H1 (cell line): ENCODE results near the gene COL12A1. TPM values are rescaled to one million over a fixed set of nuclear protein-coding genes. Genes with fewer than 3 reads are reported as not detected.

Experiments
- CTCF ChIA-PET: fragments of 300-600 bp; sonication (Branson Sonifier 250); formaldehyde crosslinking; loops from one replicate; lab custom pipeline; 2021; ENCODE audit not compliant: partially characterized antibody; lab: Charles Lee
- POLR2A ChIA-PET: fragments of 300-600 bp; sonication (Branson Sonifier 250); formaldehyde crosslinking; loops from one replicate; lab custom pipeline; 2021; ENCODE audit warnings: inconsistent platforms; ENCODE audit not compliant: partially characterized antibody; lab: Charles Lee
- DNase-seq, 2 experiments: peaks; one replicate each; pipeline versions ENCODE4 v3.0.0 to v3.0.0-alpha.2; 2010 to 2022; ENCODE audit warnings: low spot score in 2 of 2, low read depth in 1 of 2, mixed read lengths in 1 of 2
- FAIRE-seq: peaks from 2 replicates; lab custom pipeline; 2011; peaks lifted over from hg19 to GRCh38; lab: Jason Lieb, UNC
- H2AFZ ChIP-seq: 2 replicates; pipeline ENCODE4 v1.8.1; 2012; ENCODE audit warnings: low read length, inconsistent platforms
- H2AK5ac ChIP-seq: 2 replicates; pipeline ENCODE4 v1.6.1; 2013; ENCODE audit warnings: low read depth, low read length
- H2BK120ac ChIP-seq: replicated peaks from 2 replicates; pipeline ENCODE3; 2013; ENCODE audit warnings: low read depth, low read length, inconsistent platforms
- H2BK12ac ChIP-seq: 2 replicates; pipeline ENCODE4 v1.6.1; 2013; ENCODE audit warnings: low read depth, low read length
- H2BK15ac ChIP-seq: 2 replicates; pipeline ENCODE4 v1.6.1; 2013; ENCODE audit warnings: low read length
- H2BK20ac ChIP-seq: 2 replicates; pipeline ENCODE4 v1.6.1; 2013; ENCODE audit warnings: low read length
- H2BK5ac ChIP-seq: 2 replicates; pipeline ENCODE4 v1.6.1; 2013; ENCODE audit warnings: low read depth, low read length
- H3K14ac ChIP-seq: 2 replicates; pipeline ENCODE4 v1.6.1; 2013; ENCODE audit warnings: inconsistent platforms; ENCODE audit not compliant: insufficient read length
- H3K18ac ChIP-seq: 2 replicates; pipeline ENCODE4 v1.6.1; 2013; ENCODE audit warnings: low read length; ENCODE audit errors: extremely low read depth
- H3K23ac ChIP-seq: 2 replicates; pipeline ENCODE4 v1.6.1; 2013; ENCODE audit warnings: inconsistent platforms; ENCODE audit not compliant: insufficient read length
- H3K23me2 ChIP-seq: 2 replicates; pipeline ENCODE4 v1.6.1; 2013; ENCODE audit warnings: low read depth, low read length
- H3K27ac ChIP-seq: 2 replicates; pipeline ENCODE4 v1.6.1; 2011; ENCODE audit warnings: low read depth, low read length, inconsistent platforms
- H3K27me3 ChIP-seq, 4 experiments: replicated peaks in 1 of 4; 1 replicate in 1 of 4; 2 replicates in 3 of 4; pipeline versions ENCODE4 v1.6.1 to v1.8.1; 2011 to 2013; ENCODE audit warnings: low read length in 3 of 4, mild to moderate bottlenecking in 3 of 4, inconsistent platforms in 2 of 4, mixed read lengths in 2 of 4, moderate library complexity in 1 of 4; ENCODE audit not compliant: control insufficient read depth in 3 of 4, insufficient read depth in 3 of 4; ENCODE audit errors: extremely low read depth in 1 of 4
- H3K36me3 ChIP-seq, 4 experiments: 2 replicates each; pipeline versions ENCODE4 v1.6.1 to v1.8.1; 2011 to 2013; ENCODE audit warnings: mild to moderate bottlenecking in 4 of 4, low read length in 3 of 4, moderate library complexity in 2 of 4, control low read depth in 1 of 4, inconsistent platforms in 1 of 4; ENCODE audit not compliant: insufficient read depth in 4 of 4, control insufficient read depth in 2 of 4
- H3K4ac ChIP-seq: replicated peaks from 2 replicates; pipeline ENCODE3; 2013; ENCODE audit warnings: low read length, low read depth, mixed read lengths, inconsistent platforms; ENCODE audit not compliant: insufficient read length
- H3K4me1 ChIP-seq, 4 experiments: replicated peaks in 1 of 4; 1 replicate in 1 of 4; 2 replicates in 3 of 4; pipeline versions ENCODE4 v1.6.1 to v1.8.1; 2011 to 2013; ENCODE audit warnings: low read length in 3 of 4, inconsistent platforms in 2 of 4, mixed read lengths in 1 of 4; ENCODE audit not compliant: insufficient read depth in 4 of 4, control insufficient read depth in 3 of 4
- H3K4me2 ChIP-seq, 2 experiments: 2 replicates each; pipeline versions ENCODE4 v1.6.1 to v1.8.1; 2011 to 2013; ENCODE audit warnings: low read depth in 2 of 2, low read length in 2 of 2, control low read depth in 1 of 2, inconsistent platforms in 1 of 2, mild to moderate bottlenecking in 1 of 2; ENCODE audit not compliant: insufficient read depth in 1 of 2
- H3K4me3 ChIP-seq, 4 experiments: fragments of 200-600, 300-600 bp in 1 of 4; sonication (generic), shearing (Covaris generic), sonication (Bioruptor Twin) in 1 of 4; 2 replicates each; pipeline versions ENCODE4 v1.5.1 to v1.8.1; 2011 to 2016; ENCODE audit warnings: low read length in 4 of 4, low read depth in 3 of 4, control low read depth in 2 of 4, inconsistent platforms in 2 of 4, mild to moderate bottlenecking in 2 of 4, mixed read lengths in 1 of 4, moderate library complexity in 1 of 4; ENCODE audit not compliant: insufficient read depth in 2 of 4; ENCODE audit errors: extremely low read depth in 1 of 4
- H3K56ac ChIP-seq: replicated peaks from 2 replicates; pipeline ENCODE3; 2013; ENCODE audit warnings: low read depth, mild to moderate bottlenecking, mixed read lengths, low read length, inconsistent platforms; ENCODE audit not compliant: insufficient read length
- H3K79me1 ChIP-seq: 2 replicates; pipeline ENCODE4 v1.6.1; 2013; ENCODE audit warnings: low read depth, low read length, control low read depth
- H3K79me2 ChIP-seq, 2 experiments: 2 replicates each; pipeline versions ENCODE4 v1.6.1 to v1.8.1; 2012 to 2013; ENCODE audit warnings: low read length in 2 of 2, mild to moderate bottlenecking in 2 of 2, inconsistent platforms in 1 of 2; ENCODE audit not compliant: insufficient read depth in 2 of 2, control insufficient read depth in 1 of 2
- H3K9ac ChIP-seq, 4 experiments: replicated peaks in 1 of 4; 1 replicate in 1 of 4; 2 replicates in 3 of 4; pipeline versions ENCODE4 v1.6.1 to v1.8.1; 2011 to 2013; ENCODE audit warnings: low read depth in 3 of 4, low read length in 3 of 4, control low read depth in 2 of 4, mild to moderate bottlenecking in 2 of 4, moderate library complexity in 2 of 4, inconsistent platforms in 1 of 4; ENCODE audit errors: extremely low read depth in 1 of 4
- H3K9me3 ChIP-seq, 2 experiments: 2 replicates each; pipeline versions ENCODE4 v1.6.1 to v1.8.1; 2012 to 2013; ENCODE audit warnings: mild to moderate bottlenecking in 2 of 2, moderate library complexity in 2 of 2, control low read depth in 1 of 2, inconsistent platforms in 1 of 2, low read depth in 1 of 2, low read length in 1 of 2, mixed read lengths in 1 of 2; ENCODE audit not compliant: insufficient read depth in 2 of 2
- H4K20me1 ChIP-seq, 2 experiments: replicated peaks in 1 of 2; 2 replicates each; pipeline versions ENCODE3 to v1.8.1; 2011 to 2013; ENCODE audit warnings: inconsistent platforms in 2 of 2, low read length in 2 of 2, mild to moderate bottlenecking in 1 of 2; ENCODE audit not compliant: insufficient read depth in 2 of 2, control insufficient read depth in 1 of 2
- H4K5ac ChIP-seq: 2 replicates; pipeline ENCODE4 v1.6.1; 2013; ENCODE audit warnings: low read length, low read depth, mixed read lengths, inconsistent platforms; ENCODE audit not compliant: insufficient read length
- H4K8ac ChIP-seq: 2 replicates; pipeline ENCODE4 v1.8.0; 2013; ENCODE audit warnings: mild to moderate bottlenecking, moderate library complexity, low read length, inconsistent platforms; ENCODE audit not compliant: insufficient read depth; ENCODE audit errors: extremely low read depth
- H4K91ac ChIP-seq: replicated peaks from 2 replicates; pipeline ENCODE3; 2013; ENCODE audit warnings: low read length, mixed read lengths, inconsistent platforms; ENCODE audit not compliant: insufficient read length
- ATF3 ChIP-seq: IDR thresholded peaks from 2 replicates; pipeline ENCODE4 v1.6.1; 2011; ENCODE audit warnings: low read depth, mild to moderate bottlenecking, low read length; ENCODE audit not compliant: insufficient read depth
- CHD2 ChIP-seq: IDR thresholded peaks from 2 replicates; pipeline ENCODE4 v1.6.1; 2012; ENCODE audit warnings: low read length, improper control_type of control experiment
- GABPA ChIP-seq: IDR thresholded peaks from 2 replicates; pipeline ENCODE4 v1.6.1; 2011; ENCODE audit warnings: mild to moderate bottlenecking, low read length, moderate library complexity, borderline replicate concordance; ENCODE audit not compliant: insufficient read depth
- HDAC2 ChIP-seq, 2 experiments: fragments of 300-600 bp in 1 of 2; sonication (generic) in 1 of 2; IDR thresholded peaks; 2 replicates each; pipeline ENCODE4 v1.6.1; 2011 to 2012; ENCODE audit warnings: low read depth in 2 of 2, low read length in 2 of 2, mild to moderate bottlenecking in 2 of 2, moderate library complexity in 2 of 2, borderline replicate concordance in 1 of 2, inconsistent platforms in 1 of 2
- JUN ChIP-seq: IDR thresholded peaks from 2 replicates; pipeline ENCODE4 v1.6.1; 2011; ENCODE audit warnings: low read depth, mild to moderate bottlenecking, improper control_type of control experiment, low read length
- SAP30 ChIP-seq: fragments of 300-600 bp; sonication (generic); IDR thresholded peaks from 2 replicates; pipeline ENCODE4 v1.7.1; 2012; ENCODE audit warnings: low read length, moderate library complexity, mild to moderate bottlenecking, inconsistent platforms; ENCODE audit not compliant: insufficient read depth, insufficient replicate concordance
- SP2 ChIP-seq: IDR thresholded peaks from 2 replicates; pipeline ENCODE4 v1.6.1; 2012; ENCODE audit warnings: mild to moderate bottlenecking, low read length, inconsistent platforms
- SRF ChIP-seq: IDR thresholded peaks from 2 replicates; pipeline ENCODE4 v1.6.1; 2011; ENCODE audit warnings: mild to moderate bottlenecking, low read depth, low read length, moderate library complexity
- TAF7 ChIP-seq: optimal IDR thresholded peaks from 2 replicates; pipeline ENCODE3; 2011; ENCODE audit warnings: low read depth, mild to moderate bottlenecking, inconsistent platforms, low read length, moderate library complexity, borderline replicate concordance
- TBP ChIP-seq: IDR thresholded peaks from 2 replicates; pipeline ENCODE4 v1.6.1; 2011; ENCODE audit warnings: low read depth, low read length, improper control_type of control experiment
- YY1 ChIP-seq: IDR thresholded peaks from 2 replicates; pipeline ENCODE4 v1.6.1; 2011; ENCODE audit warnings: low read depth, mild to moderate bottlenecking, low read length
- ZNF274 ChIP-seq: IDR thresholded peaks from 2 replicates; pipeline ENCODE4 v1.7.0; 2012; ENCODE audit warnings: low read length, borderline replicate concordance; ENCODE audit errors: extremely low read depth
- WGBS, 2 experiments: shearing (Covaris generic) in 1 of 2; methylation state at CpG; one replicate each; pipeline versions ENCODE4 v1.1.6 to v1.1.7; 2013 to 2015; ENCODE audit warnings: low lambda C conversion rate in 2 of 2, mixed read lengths in 2 of 2, inconsistent platforms in 1 of 2, low coverage in 1 of 2, missing lambda C conversion rate in 1 of 2; ENCODE audit not compliant: insufficient replicate concordance in 2 of 2, insufficient coverage in 1 of 2, insufficient read length in 1 of 2; ENCODE audit errors: extremely low coverage in 1 of 2, missing lambda C conversion rate in 1 of 2; 5-methylcytosine and 5-hydroxymethylcytosine counted together
- polyA plus RNA-seq, 7 experiments: library from polyadenylated mRNA; depleted of rRNA in 3 of 7; stranded (reverse) in 5 of 7; unstranded in 2 of 7; fragments of >200 nt in 5 of 7; fragments of 200-250 nt in 2 of 7; gene quantifications; 1 replicate in 5 of 7; 2 replicates in 1 of 7; 4 replicates in 1 of 7; pipeline versions ENCODE4 v1.2.1 to v1.2.3, GENCODE V29; 2011 to 2013; ENCODE audit warnings: missing spikeins in 2 of 7, mixed read lengths in 2 of 7
- total RNA-seq: library from RNA; stranded (reverse); fragmentation: NEBNext Ultra II Directional; extraction: Animal tissue kit (Norgen Biotek cat#: 25700); gene quantifications from 2 replicates; pipeline ENCODE4 v1.2.1, GENCODE V29; 2021

The COL12A1 gene
- total and polyA plus RNA-seq, 2 of the 8 experiments (the other 6 are each of a cell fraction or from before 2014, with no cell fraction given): 1.4 to 4.7 TPM

GRCh38 chr6:75135876-75136275 lies 70.0 kb downstream of the COL12A1 start:
- no peak overlapping the region for H2BK5ac ChIP-seq
- peaks cover 0 to 1% (median 0%) of the 10 kb centered on the region in 4 experiments; a peak in 1 of 7 replicates for H3K27me3 ChIP-seq
- no peak overlapping the region for H3K23ac ChIP-seq
- no peak overlapping the region for H3K14ac ChIP-seq
- H4K8ac ChIP-seq: no peak overlapping the region
- no peaks in the 10 kb centered on the region for H4K20me1 ChIP-seq
- no peaks in the 10 kb centered on the region for H3K4me1 ChIP-seq
- CTCF ChIA-PET: interaction anchor here (0.5 to 1.9 kb wide), 4 partner anchors 70 to 698 kb away, joined by 3 to 8 read pairs (median 4); partner anchors contain the start of gene COL12A1
- H2AK5ac ChIP-seq: no peak overlapping the region
- WGBS, 2 experiments: 92% methylated on average over 3 of the region's 3 CpGs; no CpG with 5 or more reads in 1 of the 2 experiments
- H3K79me2 ChIP-seq: no peaks in the 10 kb centered on the region
- H3K4me3 ChIP-seq: no peak overlapping the region
- no peak overlapping the region for H3K9ac ChIP-seq
- DNase-seq (no peak), FAIRE-seq (no peak)
- no peak overlapping the region for H2BK12ac ChIP-seq
- H4K91ac ChIP-seq: no peak overlapping the region
- H3K4me2 ChIP-seq: no peak overlapping the region
- H2AFZ ChIP-seq: no peak overlapping the region
- no peak overlapping the region for H3K56ac ChIP-seq
- no peaks in the 10 kb centered on the region for H3K9me3 ChIP-seq
- no peak overlapping the region for H3K27ac ChIP-seq
- no peaks in the 10 kb centered on the region for H3K36me3 ChIP-seq
- H3K23me2 ChIP-seq: no peaks in the 10 kb centered on the region
- no peak overlapping the region for H3K18ac ChIP-seq
- POLR2A ChIA-PET: no interaction called here
- no peak overlapping the region for H4K5ac ChIP-seq
- H3K79me1 ChIP-seq: no peaks in the 10 kb centered on the region
- TF ChIP-seq TAF7 (no peak), HDAC2 (IDR thresholded peaks at IDR 0.05; ENCODE audit: borderline replicate concordance in 1 of 2, low read depth in 2 of 2, low read length in 2 of 2) (no peak), GABPA (no peak), YY1 (no peak), CHD2 (no peak), SRF (no peak), SP2 (no peak), ATF3 (no peak), SAP30 (no peak), JUN (no peak), ZNF274 (no peak), TBP (no peak)
- H2BK15ac ChIP-seq: no peak overlapping the region
- H3K4ac ChIP-seq: no peak overlapping the region
- no peak overlapping the region for H2BK20ac ChIP-seq
- H2BK120ac ChIP-seq: no peak overlapping the region
